ENCODE measurements around the gene CTSH. TPM values are rescaled to one million over a fixed set of nuclear protein-coding genes. Genes with fewer than 3 reads are reported as not detected.
"Not testable (repeated sequence)": the region's sequence is repeated elsewhere in the genome, so short reads cannot be mapped to it uniquely, and the experiment has no call there.

Gene CTSH
- total and polyA plus RNA-seq, 2 experiments from 2014 or later, result 19.7 to 19.9 TPM

GRCh38 chr15:78871483-78872127 lies 73.2 kb downstream of the CTSH start:
- not testable (repeated sequence) for H3K9me2 ChIP-seq (ENCODE audit: insufficient read depth); ATAC-seq; H3K27me3 ChIP-seq (ENCODE audit: insufficient read depth); DNase-seq (ENCODE audit: low spot score); H3F3A ChIP-seq (replicated peaks; ENCODE audit: low read depth); H3K9me3 Mint-ChIP-seq; H3K36me3 ChIP-seq (ENCODE audit: insufficient read depth)
- Mint-ChIP-seq H3K27ac (peak overlapping the region; percentile 97), H3K4me1 (peaks cover 30% of the 10 kb centered on the region), H3K36me3 (ENCODE audit: low read depth) (peaks cover 17% of the 10 kb centered on the region), H3K27me3 (ENCODE audit: insufficient read depth, low read depth, poor library complexity) (peaks cover 24% of the 10 kb centered on the region), H3K4me3 (peak overlapping the region; percentile 96)
- Histone ChIP-seq H3K27ac (ENCODE audit: low read depth) (peak overlapping the region; percentile 89), H3K4me1 (ENCODE audit: insufficient read depth) (peaks cover 25% of the 10 kb centered on the region), H3K4me3 (peak overlapping the region; percentile 59), H3K79me2 (replicated peaks; ENCODE audit: insufficient read depth) (peaks cover 36% of the 10 kb centered on the region), H3K4me2 (peak overlapping the region; percentile 82), H2AFZ (0 out of 2 replicates have a peak overlapping the region, but pooled peaks have one; percentile 0), H4K20me1 (replicated peaks; ENCODE audit: insufficient read depth) (peaks cover 21% of the 10 kb centered on the region)

Small RNAs within 50 kb of the gene (small RNA-seq; reads per million reads assigned to genes)
- not detected for gene RNU6-415P (ENCODE audit: low replicate concordance)

Other genes with a start within 250 kb of the CTSH start
- gene ADAMTS7, start 133.6 kb downstream of the CTSH start, total RNA-seq (2014; rRNA removed; shearing (Covaris generic)), result 46.5 and 52.7 TPM in 2 replicates
- 11.2 and 11.6 TPM in 2 replicates for gene ADAMTS7, start 133.6 kb downstream of the CTSH start, polyA plus RNA-seq (2016; fragmentation: Nextera tagmentation; extraction: Ambion mirVana)
- 491 and 520 TPM in 2 replicates for gene MORF4L1, start 72.2 kb downstream of the CTSH start, total RNA-seq (2014; rRNA removed; shearing (Covaris generic))
- gene MORF4L1, start 72.2 kb downstream of the CTSH start, polyA plus RNA-seq (2016; fragmentation: Nextera tagmentation; extraction: Ambion mirVana), result 571 and 611 TPM in 2 replicates
- 0.24 and 0.39 TPM in 2 replicates for gene RASGRF1, start 145.7 kb upstream of the CTSH start, total RNA-seq (2014; rRNA removed; shearing (Covaris generic))
- 0.03 and 0.05 TPM in 2 replicates for gene RASGRF1, start 145.7 kb upstream of the CTSH start, polyA plus RNA-seq (2016; fragmentation: Nextera tagmentation; extraction: Ambion mirVana)